Activated naive CD4-positive, alpha-beta T cell (primary cell): Measurements from ENCODE around the gene PACSIN3.

Source experiments
- DNase-seq, 4 experiments: peaks; one replicate each; lab custom pipeline; 2025; lab: John Stamatoyannopoulos, UW

PACSIN3 gene

DNA sequence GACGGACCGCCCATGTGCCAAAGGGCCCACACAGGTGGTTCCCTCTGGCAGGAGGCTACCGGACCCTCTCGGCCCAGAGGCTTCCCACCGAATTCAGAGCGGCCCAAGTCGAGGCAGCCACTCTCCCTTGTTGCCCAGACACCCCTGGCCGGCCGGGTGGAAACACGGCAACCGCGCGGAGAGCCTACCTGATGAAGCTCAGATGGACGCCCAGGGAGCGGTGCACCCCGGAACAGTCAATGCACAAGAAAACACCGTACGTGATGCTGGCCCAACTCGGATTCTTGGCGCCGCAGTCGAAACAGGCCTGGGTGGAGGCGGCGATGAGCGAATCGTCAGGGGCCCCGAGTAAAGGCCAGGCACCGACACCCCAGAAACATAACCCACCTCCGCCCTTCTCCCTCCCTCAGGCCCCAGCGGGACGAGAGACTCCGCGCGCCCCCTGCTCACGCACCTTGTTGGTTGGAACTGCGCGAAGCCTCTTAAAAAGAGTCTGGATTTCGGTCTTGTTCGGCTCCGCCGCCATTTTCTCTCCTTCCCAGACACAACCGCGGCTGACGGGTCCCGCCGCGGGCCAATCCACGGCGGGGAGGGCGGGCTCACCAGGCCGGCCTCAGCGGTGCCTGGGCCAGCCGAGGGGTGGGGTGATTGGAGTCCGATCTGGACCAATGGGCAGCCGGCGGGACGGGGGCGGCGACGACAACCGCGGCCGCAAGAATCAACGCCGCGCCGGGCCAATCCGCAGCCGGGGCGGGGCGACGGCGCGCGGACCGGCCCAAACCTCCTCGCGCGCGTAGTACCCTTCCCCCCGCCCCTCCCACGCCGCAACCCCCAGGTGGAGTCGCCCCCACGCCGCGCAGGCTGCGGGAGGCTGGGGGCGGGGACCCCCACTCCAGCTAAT, 9.7 kb downstream of the PACSIN3 start, which contains the start of gene ARFGAP2:
Gene ARFGAP2 (minus strand): TSS at position 552 of the 901 bp plus-strand sequence. CDS start 26 bp downstream, at position 526.
- DNase-seq = peak; percentile 85 to 96 (median 90)

DNA sequence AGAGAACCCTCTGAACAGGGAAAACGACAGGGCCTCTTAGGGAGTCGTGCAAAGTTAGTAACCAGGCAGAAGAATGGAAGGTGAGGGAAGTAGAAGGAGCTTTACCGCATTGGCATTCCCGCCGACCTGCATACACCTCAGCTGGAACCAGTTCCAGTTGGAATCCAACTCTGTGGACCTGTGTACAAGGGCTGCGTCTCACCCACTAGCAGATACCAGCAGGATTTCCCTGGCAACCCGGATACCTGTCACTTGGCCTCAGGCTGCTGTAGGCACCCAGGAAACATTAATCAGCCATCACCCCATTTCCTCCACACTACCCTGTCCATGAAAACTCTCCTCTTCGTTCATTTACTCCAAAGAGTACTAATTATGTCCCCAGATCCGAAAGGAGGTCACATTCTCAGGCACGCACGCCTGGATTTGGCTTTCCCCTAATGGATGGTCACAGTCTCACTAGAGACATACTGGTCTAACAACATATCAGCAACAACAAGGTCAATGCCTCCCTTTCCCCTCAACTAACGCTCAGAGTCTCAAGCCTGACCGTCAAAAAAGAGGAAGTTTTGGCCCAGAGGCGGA, 10.4 kb downstream of the PACSIN3 start:
- DNase-seq = no peak

DNA sequence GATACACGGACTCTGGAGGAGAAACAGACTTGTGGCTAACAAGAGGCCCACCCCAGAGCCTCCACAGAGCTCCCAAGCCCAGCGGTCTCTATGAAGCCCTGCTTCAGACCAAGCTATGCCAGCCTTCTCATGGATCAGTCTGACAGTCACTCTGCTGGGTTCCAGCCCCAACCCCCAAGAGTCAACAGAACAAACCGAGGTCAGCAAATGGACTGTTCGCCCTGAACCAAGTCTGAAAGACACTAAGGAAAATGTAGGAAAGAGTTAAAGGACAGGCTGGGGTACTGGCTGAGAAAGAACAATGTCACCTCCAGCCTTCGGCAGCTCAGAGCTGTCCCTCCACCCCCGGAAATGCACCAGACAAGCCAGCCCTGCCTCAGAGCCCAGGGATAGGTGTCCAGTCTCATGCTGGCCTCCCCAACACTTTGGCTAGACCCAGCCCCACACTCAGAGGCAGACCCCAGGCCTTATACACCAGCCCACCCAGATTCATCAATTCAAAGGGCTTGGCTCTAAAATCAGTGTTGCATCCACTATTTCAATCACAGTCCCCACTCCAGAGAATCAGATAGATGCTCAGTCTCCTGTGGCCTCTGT, 13.4 kb downstream of the PACSIN3 start:
- no peak for DNase-seq

DNA sequence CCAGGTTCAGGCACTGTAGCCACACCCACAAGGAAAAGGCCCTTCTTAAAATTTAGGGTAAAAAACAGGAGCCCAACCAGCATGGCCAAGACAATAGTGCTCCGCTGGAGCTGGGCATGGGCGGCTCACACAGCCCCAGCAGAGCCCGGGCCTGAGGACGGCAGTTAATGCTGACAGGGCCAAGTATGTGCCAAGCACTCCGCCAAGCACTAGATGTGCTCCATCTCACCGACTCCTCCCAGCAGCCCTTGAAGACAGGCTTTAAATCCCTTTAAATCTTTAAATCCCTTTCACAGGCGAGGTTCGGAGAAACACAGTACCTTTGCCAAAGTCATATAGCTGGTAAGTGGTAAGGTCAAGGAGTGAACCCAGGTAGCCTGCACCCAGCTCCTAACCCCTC, 14.4 kb downstream of the PACSIN3 start:
- DNase-seq = no peak

DNA sequence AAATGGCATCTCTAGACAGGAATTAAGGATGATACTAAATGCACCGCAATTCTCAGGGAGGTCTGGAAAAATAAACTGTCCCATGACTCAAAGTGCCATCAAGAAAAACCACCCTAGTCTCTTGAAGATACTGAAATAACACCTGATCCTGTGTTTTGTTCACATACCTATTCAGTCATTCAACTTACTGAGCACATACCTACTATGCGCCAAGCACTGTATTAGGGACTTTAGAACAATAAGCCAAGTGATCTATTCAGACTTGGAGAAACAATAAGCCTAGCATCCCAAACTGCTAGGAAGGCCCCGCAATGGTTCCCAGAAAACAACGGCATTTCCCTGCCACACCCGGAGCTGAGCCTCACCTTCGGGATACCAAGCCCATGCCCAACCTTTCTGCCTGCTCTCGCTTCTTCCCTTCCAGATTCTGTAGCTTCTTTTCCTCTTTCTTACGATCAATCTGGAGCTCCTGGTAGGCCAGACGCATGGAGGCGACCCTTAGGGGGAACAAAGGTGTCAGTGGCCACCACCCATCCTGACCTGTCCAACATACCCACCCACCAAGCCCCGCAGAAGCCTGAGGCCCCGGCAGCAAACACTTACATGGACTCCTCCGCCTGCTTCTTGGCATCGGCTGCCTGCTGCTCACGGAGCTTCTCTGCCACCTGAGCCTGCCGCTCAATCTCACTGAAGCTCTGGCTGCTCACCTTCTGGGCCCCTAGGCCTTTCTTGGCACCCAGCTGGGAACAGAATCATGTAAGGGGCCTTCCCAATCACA, 15.0 kb downstream of the PACSIN3 start:
- no peak for DNase-seq

DNA sequence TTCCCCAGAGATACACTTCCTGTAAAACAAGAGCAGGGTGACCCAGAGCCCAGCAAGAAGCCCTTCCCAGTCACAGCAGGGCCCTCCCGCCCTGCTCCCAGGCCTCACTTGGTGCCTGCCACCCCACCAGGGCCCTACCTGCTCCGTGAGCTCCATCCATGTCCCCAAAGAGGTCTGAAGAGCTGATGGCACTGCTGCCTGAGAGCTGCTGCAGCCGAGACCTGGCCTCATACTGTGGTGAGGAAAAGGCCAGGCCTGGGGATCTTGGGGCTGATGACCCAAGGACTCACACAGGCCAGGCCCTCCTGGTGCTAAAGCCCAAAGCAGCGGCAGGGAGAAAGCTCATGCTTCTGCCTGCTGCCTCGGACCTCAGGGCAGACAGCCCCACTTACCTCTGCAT, 19.9 kb downstream of the PACSIN3 start:
- no peak for DNase-seq

DNA sequence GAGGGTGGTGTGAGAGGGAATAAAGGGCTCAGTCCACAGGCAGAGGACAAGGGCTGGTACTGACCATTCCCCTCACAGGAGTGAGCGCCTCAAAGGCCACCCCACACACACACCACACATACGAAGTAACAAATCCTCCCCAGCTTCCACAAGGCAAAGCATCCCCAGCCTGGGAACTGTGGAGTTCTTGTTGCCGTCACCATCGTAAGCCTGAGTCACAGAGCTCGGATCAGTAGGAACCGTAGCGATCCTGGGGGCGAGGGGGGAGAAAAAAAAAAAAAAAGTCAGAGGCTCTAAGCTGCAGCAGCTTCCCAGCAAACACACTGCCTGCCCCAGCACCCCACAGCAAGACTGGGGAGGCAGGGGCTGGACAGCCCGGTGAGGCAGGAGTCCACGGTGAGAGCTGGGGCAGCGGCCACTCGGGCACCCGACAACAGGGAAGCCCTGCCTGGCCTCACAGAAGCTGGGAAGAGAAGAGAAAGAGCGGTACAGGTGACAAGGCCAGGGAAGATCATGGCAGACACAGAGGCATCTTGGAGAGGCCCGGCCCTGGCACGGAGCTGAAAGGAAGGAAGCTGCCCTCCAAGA, 20.9 kb downstream of the PACSIN3 start:
- no peak for DNase-seq

DNA sequence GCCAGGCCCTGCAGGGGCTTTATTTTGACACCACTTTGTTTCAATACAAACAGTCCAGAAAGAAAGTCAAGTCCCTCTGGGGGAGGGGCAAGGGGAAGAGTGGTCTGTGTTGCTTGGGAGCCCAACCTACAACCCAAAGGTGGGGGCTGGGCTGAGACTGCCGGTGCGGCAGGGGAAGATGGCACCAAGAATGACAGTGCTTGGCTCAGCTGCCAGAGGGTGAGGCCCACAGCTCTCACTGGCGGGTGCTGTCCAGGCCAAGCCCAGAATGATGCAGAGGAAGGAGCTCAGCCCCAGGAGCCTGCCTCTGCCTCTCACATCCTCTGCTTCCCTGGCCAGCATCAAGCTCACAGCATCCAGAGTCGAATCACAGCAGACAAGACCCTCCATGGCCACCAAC, 21.9 kb downstream of the PACSIN3 start:
- DNase-seq = no peak

DNA sequence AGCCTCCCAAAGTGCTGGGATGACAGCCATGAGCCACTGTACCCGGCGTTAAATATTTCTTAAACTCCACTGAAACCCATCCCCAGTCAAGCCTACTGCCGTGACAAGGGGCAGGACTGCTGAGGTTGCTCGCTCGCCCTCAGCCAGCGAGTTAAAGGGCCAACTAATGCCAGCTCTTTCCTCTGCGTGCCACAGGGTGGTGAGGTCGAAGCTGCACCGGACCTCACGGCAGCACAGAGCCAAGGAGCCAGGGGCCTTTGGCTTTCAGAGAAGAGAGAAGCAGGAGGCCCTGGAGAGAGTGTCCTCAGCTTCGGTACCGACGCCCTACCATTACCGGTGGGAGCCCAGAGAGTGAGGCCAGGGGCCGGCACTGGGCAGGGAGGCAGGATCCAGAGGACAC, 22.3 kb downstream of the PACSIN3 start:
- no peak for DNase-seq

DNA sequence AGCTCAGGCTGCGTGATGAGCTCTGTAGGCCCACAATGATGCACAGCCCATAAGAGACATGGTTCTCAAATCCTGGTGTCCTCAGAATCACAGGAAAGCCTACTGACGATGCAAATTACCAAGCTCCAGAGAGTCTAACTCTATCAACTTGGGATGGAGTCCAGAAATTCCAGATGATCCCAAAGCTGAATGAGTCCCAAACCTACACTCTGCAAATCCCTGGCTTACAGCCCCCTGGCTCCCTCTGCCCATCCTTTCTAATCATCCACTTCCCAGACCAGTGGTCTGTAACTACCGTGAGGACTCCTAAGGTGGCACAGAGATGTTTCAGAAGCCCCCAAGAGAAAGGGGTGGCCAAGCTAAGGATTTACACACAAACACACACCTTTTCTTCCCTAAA, 23.0 kb downstream of the PACSIN3 start:
- no peak for DNase-seq

DNA sequence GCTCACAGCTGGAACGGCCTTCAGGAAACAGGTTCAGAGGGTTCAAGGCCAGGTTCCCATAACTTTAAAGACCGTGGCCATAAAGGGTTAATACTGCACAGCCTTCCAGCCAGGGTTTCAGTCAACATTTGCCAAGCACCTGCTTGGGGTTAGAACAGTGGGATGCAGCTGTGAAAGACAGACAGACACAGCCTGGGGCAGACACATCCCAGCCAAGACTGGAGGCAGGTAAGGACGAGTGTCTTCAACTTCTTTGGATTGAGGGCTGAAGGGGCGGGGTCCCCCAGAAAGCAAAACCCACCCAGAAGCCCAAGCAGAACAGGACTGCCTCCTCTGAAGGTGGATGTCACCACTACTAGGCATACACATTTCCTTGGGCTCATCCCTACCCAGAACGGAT, 23.8 kb downstream of the PACSIN3 start:
- no peak for DNase-seq

DNA sequence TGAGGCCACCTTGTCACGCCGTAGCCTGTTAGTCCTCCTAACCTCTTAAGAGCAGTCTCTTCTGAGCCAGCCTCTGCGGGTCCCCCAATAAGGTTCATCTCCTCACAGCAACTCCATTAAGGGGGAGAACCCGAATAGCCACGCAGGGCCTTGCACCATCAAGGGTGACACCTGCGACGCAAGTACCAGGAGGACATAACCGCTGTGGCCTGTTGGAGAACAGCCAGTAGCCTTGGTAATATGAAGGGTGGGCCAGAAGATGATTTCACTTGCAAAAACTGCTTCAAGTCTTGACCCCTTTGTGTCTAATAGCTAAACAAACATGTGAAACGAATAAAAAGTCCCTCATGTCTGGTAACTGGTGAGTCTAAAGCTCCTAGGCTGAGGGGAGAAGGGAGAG, 24.3 kb downstream of the PACSIN3 start:
- DNase-seq = no peak

DNA sequence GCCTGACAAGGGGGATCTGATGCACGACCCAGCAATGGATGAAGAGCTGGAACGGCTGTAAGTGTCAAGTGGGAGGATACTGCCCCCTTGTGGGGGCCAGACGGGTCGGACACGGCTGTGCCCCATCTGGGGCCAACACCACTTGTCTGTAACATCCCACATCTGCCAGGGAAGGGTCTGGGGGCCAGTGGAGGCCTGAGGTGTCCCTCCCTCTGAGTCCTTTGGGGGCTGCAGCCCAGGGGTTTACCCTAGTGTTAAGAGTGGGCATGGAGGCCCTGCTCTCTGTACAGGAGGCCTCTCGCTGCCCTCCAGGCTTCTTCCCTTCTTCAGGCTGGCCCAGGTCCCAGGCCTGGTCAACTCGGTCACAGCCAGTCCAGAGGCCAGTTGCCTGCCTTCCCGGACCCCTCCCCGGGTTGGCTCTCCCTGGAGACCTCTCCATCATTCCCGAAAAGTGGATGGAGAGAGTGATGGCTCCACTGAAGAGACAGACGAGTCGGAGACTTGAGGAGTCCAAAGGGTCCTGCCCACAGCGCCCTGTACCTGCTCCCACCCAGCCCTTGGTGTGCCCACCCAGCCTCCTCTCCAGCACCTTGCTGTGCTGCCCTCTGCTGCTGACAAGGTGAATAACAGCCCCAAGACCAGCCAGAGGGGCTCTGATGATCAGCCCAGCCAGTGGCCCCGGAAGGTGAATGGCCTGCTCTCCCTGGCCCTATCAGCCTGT, 24.9 kb downstream of the PACSIN3 start:
- DNase-seq = peak in 2 of 4 experiments; percentile 35 to 43

DNA sequence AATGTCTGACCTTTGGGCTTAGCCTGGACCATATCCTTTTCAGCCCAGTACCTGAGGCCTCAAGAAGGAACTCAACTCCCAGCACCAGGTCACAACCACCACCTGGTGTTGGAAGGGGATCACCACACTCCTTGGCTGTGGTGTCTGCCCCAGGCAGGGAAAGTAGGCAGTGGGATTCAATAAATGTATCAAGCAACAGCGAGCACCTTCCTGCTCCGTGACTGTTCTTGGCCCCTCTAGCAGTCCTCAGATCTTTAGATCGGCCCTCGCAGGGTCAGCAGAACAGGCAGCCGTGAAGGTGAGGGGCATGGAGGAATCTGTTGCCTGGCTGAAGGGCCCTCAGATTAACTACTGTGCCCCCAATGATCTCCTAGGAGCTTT, 25.5 kb downstream of the PACSIN3 start:
- no peak for DNase-seq

DNA sequence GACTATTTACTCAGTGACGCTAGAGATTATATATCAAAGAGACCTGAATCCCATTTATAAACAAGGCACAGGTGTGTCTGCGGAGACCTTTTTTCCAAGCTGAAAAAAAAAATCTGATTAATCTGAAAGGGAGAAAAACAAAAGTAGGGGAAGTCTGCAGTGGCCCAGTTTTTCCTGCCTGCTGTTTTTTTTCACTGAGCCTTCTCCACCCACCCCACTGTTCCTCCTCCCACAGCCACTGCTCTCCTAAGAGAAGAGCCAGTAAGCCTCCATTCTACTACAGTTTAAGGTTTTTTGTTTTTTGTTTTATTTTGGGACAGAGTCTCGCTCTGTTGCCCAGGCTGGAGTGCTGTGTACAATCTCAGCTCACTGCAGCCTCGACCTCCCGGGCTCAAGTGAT, 28.0 kb downstream of the PACSIN3 start:
- DNase-seq = no peak

DNA sequence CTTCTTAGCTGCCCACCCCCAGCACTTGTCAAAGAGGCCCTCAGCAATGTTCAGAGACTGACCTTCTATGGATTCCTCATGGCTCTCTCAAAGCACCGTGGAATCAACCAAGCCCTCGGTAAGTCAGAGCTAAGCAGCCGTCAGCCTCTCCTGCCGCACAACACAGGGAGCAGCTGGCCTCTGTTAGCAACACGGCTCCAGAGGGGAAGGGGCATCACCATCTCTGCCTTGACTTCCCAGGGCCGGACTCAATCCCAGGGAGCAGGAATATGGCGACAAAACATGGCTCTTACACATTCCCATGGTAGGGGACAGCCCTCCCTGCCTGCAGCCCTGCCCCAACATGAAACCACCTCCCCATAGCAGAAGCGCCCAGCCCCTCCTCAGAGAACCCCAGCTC, 28.4 kb downstream of the PACSIN3 start:
- DNase-seq = no peak

DNA sequence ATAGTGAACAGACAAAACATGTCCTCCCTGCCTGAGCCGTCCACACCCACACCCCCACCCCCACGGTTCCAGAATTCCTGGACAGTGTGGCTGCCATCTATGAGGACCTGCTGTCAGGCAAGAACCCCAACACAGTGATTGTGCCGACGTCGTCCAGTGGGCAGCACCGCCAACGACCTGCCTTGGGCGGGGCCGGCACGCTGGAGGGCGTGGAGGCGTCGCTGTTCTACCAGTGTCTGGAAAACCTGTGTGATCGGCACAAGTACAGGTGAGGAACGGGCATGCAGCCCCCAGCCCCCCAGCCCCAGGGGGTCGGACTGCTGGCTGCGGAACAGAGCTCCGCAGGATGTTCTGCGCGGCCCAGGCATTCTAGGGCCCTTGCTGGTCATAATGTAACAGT, 29.3 kb downstream of the PACSIN3 start:
- no peak for DNase-seq

DNA sequence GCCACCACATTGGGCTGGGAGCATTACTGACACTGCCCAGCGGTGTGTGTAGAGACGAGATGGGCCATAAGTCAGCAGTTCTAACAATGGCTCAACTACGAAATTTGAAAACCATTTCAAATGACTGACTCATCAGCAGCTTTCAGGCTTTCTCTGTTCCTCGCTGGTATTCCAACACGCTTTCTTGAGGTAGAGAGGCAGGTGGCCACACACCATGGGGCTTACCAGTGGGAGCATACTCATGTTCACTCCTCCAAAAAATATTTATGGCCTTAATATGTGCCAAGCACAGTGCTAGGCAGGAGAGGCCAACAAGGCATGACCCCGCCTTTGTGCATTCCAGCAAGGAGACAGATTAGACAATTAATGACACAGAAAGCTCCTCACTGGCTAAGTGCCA, 29.9 kb downstream of the PACSIN3 start:
- DNase-seq = no peak

DNA sequence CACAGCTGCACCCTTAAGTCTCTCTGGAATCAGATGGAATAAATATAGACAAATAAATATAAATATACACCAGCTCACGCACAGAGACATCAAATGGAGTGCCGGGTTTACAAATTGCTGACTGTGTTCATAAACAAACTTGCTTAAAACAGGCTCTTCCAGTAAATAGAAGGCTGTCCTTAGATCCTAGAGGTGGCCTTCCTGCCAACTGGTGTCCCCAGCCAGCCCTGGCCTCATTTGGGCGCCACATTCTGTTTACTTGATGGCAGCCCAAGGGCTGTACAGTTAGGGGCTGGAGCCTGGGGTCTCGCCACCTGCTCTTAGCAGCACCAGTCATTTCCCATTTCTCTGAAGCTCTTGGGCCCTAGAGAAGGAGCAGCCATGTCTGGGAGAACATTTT, 30.4 kb downstream of the PACSIN3 start:
- DNase-seq = no peak

DNA sequence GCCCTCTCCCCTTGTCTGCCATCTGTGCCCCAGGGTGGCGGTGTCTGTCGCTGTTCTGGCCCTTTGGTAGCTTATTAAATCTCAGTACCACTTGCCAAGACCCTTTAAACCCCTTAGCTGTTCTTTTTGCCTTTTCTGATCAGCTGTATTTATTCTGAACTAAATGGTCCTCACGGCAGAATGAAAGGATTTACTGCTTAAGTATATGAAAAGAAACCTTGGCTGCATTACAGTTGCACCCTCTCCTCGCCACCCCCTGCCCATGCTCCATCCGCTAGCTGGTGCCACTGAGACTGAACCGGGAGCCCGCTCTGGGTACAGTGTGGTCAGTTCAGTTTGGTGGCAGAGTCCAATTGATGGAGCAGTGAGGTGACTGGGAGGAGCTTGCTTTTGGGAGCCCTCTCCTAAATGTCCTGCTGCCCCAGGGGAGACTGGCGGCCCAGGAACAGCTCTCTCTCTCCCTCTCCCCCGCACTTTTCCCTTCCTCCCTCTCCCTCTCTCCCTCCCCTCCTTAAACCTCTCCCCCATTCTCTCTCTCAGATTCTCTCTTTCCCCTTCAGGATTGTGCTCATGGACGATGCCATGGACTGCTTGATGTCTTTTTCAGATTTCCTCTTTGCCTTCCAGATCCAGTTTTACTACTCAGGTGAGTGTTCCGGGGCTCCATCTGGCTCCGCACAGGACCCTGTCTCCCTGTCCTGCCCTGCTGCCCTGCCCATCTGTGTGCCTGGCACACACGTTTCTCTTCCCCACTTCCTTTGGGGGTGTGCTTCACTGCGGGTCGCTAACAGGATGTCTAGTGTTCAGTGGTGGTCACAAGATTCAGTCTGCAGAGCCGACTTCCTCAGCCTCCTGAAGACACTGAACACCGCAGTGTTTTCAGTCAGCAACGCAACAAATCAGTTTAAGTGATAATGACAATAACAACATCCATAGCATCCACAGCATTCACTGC, 31.3 kb downstream of the PACSIN3 start:
- DNase-seq = peak in 2 of 4 experiments; percentile 19 to 36
